Lung (tissue), 12 donors: ENCODE data around the gene SSRP1. TPM values are rescaled to one million over a fixed set of nuclear protein-coding genes. Genes with fewer than 3 reads are reported as not detected.
A peak's percentile ranks its signal among the peaks of the same experiment; 100 is the strongest.

Experiments used
- ATAC-seq: fragments of 200-7000 bp; cut with Tn5 transposase; one replicate; pipeline ENCODE4 v1.9.1; 2020; ENCODE audit warnings: moderate number of reproducible peaks; ENCODE audit not compliant: insufficient read depth, low FRiP score
- DNase-seq, 3 donors: peaks; one replicate each; pipeline ENCODE4 v3.0.0-alpha.2; 2013 to 2017
- H3K27ac ChIP-seq, 2 donors: one replicate each; pipeline ENCODE4 v1.5.1; 2013; ENCODE audit warnings: mild to moderate bottlenecking in 2 of 2, moderate library complexity in 2 of 2, control low read depth in 1 of 2, inconsistent platforms in 1 of 2, low read depth in 1 of 2, low read length in 1 of 2
- H3K27me3 ChIP-seq, 3 donors: one replicate each; pipeline ENCODE4 v1.5.1; 2013; ENCODE audit warnings: low read length in 2 of 3; ENCODE audit not compliant: control insufficient read depth in 3 of 3, insufficient read depth in 3 of 3
- H3K36me3 ChIP-seq, 4 donors: one replicate each; pipeline ENCODE4 v1.5.1; 2013; ENCODE audit warnings: low read length in 4 of 4, mild to moderate bottlenecking in 1 of 4, moderate library complexity in 1 of 4; ENCODE audit not compliant: control insufficient read depth in 4 of 4, insufficient read depth in 4 of 4
- H3K4me1 ChIP-seq, 5 donors: one replicate each; pipeline ENCODE4 v1.5.1; 2013; ENCODE audit warnings: low read length in 5 of 5, mild to moderate bottlenecking in 2 of 5, moderate library complexity in 1 of 5; ENCODE audit not compliant: control insufficient read depth in 5 of 5, insufficient read depth in 5 of 5
- H3K4me3 ChIP-seq: one replicate; pipeline ENCODE4 v1.5.1; 2013; ENCODE audit warnings: mild to moderate bottlenecking, control low read depth, moderate library complexity
- H3K9ac ChIP-seq, 2 donors: one replicate each; pipeline ENCODE4 v1.5.1; 2013; ENCODE audit warnings: low read length in 2 of 2, control low read depth in 1 of 2; ENCODE audit not compliant: insufficient read depth in 1 of 2
- H3K9me3 ChIP-seq, 4 donors: one replicate each; pipeline ENCODE4 v1.5.1; 2013; ENCODE audit warnings: low read length in 3 of 4, mild to moderate bottlenecking in 1 of 4, moderate library complexity in 1 of 4; ENCODE audit not compliant: control insufficient read depth in 4 of 4, insufficient read depth in 3 of 4
- CTCF ChIP-seq: IDR thresholded peaks from 2 replicates; pipeline ENCODE4 v1.5.1; 2012; ENCODE audit warnings: mild to moderate bottlenecking; ENCODE audit errors: control extremely low read depth, extremely low read depth
- WGBS, 2 donors: extraction: QIAGEN DNeasy Blood & Tissue Kit; methylation state at CpG; one replicate each; pipeline ENCODE4 v1.1.7; 2013; 5-methylcytosine and 5-hydroxymethylcytosine counted together
- polyA plus RNA-seq, 2 donors: library from polyadenylated mRNA; stranded (reverse); fragments of 200-250 nt; gene quantifications; one replicate each; pipeline ENCODE4 v1.2.1, GENCODE V29; 2013
- total RNA-seq, 2 donors: library from RNA; depleted of rRNA in 1 of 2; stranded (reverse); fragments of >200 nt in 1 of 2; gene quantifications; one replicate each; pipeline ENCODE4 v1.2.1, GENCODE V29; 2014 to 2021
- donor health status: control.
- donor health status: control.
- donor health status: Bipolar disorder and iron deficiency.
- donor health status: healthy.
- donor health status: DM: yes; HTN: yes; CAD: no.

The SSRP1 gene
- total and polyA plus RNA-seq, 4 donors: 37.1 to 76.9 (median 64.6) TPM

- Histone ChIP-seq H3K9me3 (no peaks in the 10 kb centered on the region), H3K4me1 (peaks cover 0 to 51% (median 33%) of the 10 kb centered on the region in 5 donors), H3K36me3 (peaks cover 0 to 31% (median 22%) of the 10 kb centered on the region in 4 donors), H3K27me3 (no peaks in the 10 kb centered on the region), H3K4me3 (peak overlapping the region; percentile 66), H3K9ac (peak overlapping the region; percentile 63 to 83), H3K27ac (peak overlapping the region; percentile 79 to 90)
- no peak for TF ChIP-seq CTCF
- 66 to 71% methylated on average over 3 of the region's 3 CpGs for WGBS, 2 donors
- ATAC-seq (no peak), DNase-seq (peak; percentile 33 to 45 (median 41))
Measured at GRCh38 chr11:57323167-57323854, 12.4 kb downstream of the SSRP1 start.

- Histone ChIP-seq H3K9ac (peak overlapping the region; percentile 65 to 93), H3K36me3 (peaks cover 0 to 32% (median 18%) of the 10 kb centered on the region in 4 donors), H3K4me1 (peaks cover 0 to 59% (median 41%) of the 10 kb centered on the region in 5 donors), H3K27ac (peak overlapping the region; percentile 79 to 81), H3K4me3 (no peak overlapping the region), H3K27me3 (no peaks in the 10 kb centered on the region), H3K9me3 (no peaks in the 10 kb centered on the region)
- no peak for TF ChIP-seq CTCF
- DNase-seq (peak; percentile 97 to 99 (median 99)), ATAC-seq (peak; percentile 48)
- WGBS, 2 donors: 29 to 58% methylated on average over 13 of the region's 13 CpGs
Measured at GRCh38 chr11:57322256-57323166, 13.2 kb downstream of the SSRP1 start.

- no peak for ATAC-seq
- DNase-seq: no peak
Measured at GRCh38 chr11:57321388-57322255, 14.1 kb downstream of the SSRP1 start.

More at GRCh38 chr11:57321388-57322255, 14.1 kb downstream of the SSRP1 start:
- Histone ChIP-seq H3K4me3 (no peak overlapping the region), H3K4me1 (peaks cover 0 to 68% (median 50%) of the 10 kb centered on the region in 5 donors), H3K27ac (peak overlapping the region; percentile 50 to 81), H3K36me3 (peaks cover 0 to 32% (median 21%) of the 10 kb centered on the region in 4 donors), H3K9ac (peak overlapping the region; percentile 65 to 93), H3K27me3 (no peaks in the 10 kb centered on the region), H3K9me3 (no peaks in the 10 kb centered on the region)
- WGBS, 2 donors: 37 to 59% methylated on average over 6 of the region's 6 CpGs
- TF ChIP-seq CTCF: no peak
